Uterus (tissue), 2 donors: ENCODE measurements around the gene SMIM10L2A.
"Not testable (repeated sequence)": the region's sequence is repeated elsewhere in the genome, so short reads cannot be mapped to it uniquely, and the experiment has no call there.

Source experiments
- POLR2A ChIP-seq, 2 donors: fragments of 450-650 bp; IDR thresholded peaks; one replicate each; pipeline ENCODE4 v1.6.1; 2016; ENCODE audit warnings: antibody characterized with exemption in 2 of 2, mild to moderate bottlenecking in 1 of 2, moderate library complexity in 1 of 2
- TF ChIP-seq, protein P1 (sequence below), 4 experiments: fragments of 200-600 bp in 2 of 4; fragments of 450-650 bp in 2 of 4; sonication (generic) in 2 of 4; IDR thresholded peaks; one replicate each; pipeline ENCODE4 v1.5.1; 2016 to 2019; ENCODE audit warnings: antibody characterized with exemption in 4 of 4, mild to moderate bottlenecking in 2 of 4, moderate library complexity in 1 of 4

DNA sequence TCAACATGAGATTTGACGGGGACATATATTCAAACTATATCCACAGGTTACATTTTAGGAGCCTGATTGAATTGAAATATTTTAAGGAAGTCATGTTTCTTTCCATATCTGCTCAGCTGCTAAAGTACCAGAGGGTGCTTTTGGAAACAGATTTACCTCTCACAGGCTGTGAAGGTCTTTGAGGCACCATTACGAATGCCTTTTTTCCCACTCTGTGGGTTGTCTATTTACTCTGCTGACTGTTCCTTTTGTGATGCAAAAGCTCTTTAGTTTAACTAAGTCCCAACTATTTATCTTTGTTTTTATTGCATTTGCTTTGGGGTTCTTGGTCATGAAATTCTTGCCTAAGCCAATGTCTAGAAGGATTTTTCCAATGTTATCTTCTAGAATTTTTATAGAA lies 40.0 kb downstream of the SMIM10L2A start:
- TF ChIP-seq, protein P1, sequence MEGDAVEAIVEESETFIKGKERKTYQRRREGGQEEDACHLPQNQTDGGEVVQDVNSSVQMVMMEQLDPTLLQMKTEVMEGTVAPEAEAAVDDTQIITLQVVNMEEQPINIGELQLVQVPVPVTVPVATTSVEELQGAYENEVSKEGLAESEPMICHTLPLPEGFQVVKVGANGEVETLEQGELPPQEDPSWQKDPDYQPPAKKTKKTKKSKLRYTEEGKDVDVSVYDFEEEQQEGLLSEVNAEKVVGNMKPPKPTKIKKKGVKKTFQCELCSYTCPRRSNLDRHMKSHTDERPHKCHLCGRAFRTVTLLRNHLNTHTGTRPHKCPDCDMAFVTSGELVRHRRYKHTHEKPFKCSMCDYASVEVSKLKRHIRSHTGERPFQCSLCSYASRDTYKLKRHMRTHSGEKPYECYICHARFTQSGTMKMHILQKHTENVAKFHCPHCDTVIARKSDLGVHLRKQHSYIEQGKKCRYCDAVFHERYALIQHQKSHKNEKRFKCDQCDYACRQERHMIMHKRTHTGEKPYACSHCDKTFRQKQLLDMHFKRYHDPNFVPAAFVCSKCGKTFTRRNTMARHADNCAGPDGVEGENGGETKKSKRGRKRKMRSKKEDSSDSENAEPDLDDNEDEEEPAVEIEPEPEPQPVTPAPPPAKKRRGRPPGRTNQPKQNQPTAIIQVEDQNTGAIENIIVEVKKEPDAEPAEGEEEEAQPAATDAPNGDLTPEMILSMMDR (IDR thresholded peaks at IDR 0.05): not testable (repeated sequence)
- TF ChIP-seq POLR2A (IDR thresholded peaks at IDR 0.05): not testable (repeated sequence)
